Measurements from ENCODE around the gene C19orf25.

C19orf25 gene

GRCh38 chr19:1459479-1459878 is 19.5 kb downstream of the C19orf25 start:
- Histone ChIP-seq H3K27ac (replicated peaks) (no peak overlapping the region), H3K27me3 (ENCODE audit: insufficient read depth, poor library complexity, severe bottlenecking) (peaks cover 33% of the 10 kb centered on the region), H3K4me3 (replicated peaks; ENCODE audit: insufficient read depth, low read length) (no peak overlapping the region)
- no peak for DNase-seq (ENCODE audit: low read depth in 1 of 2, low spot score in 1 of 2)
- TF ChIP-seq SPI1 (IDR thresholded peaks at IDR 0.05; ENCODE audit: borderline replicate concordance, low read depth) (peak; percentile 27; the same call in 1 of the 2 replicates), POLR2AphosphoS5 (IDR thresholded peaks at IDR 0.05; ENCODE audit: low read depth) (no peak)

GRCh38 chr19:1457892-1458291 is 21.1 kb downstream of the C19orf25 start:
- peaks cover 46% of the 10 kb centered on the region for H3K27me3 ChIP-seq (ENCODE audit: insufficient read depth, poor library complexity, severe bottlenecking)
- H3K27ac ChIP-seq (replicated peaks) = no peak overlapping the region
- no peak for DNase-seq (ENCODE audit: low read depth in 1 of 2, low spot score in 1 of 2)
- no peak overlapping the region for H3K4me3 ChIP-seq (replicated peaks; ENCODE audit: insufficient read depth, low read length)
- TF ChIP-seq SPI1 (IDR thresholded peaks at IDR 0.05; ENCODE audit: borderline replicate concordance, low read depth) (no peak), POLR2AphosphoS5 (IDR thresholded peaks at IDR 0.05; ENCODE audit: low read depth) (no peak), CTCF (IDR thresholded peaks at IDR 0.05; ENCODE audit: insufficient read depth, low read length) (no peak)

GRCh38 chr19:1457031-1457739 is 21.8 kb downstream of the C19orf25 start:
- Histone ChIP-seq H3K27ac (replicated peaks) (no peak overlapping the region), H3K4me3 (replicated peaks; ENCODE audit: insufficient read depth, low read length) (no peak overlapping the region), H3K27me3 (ENCODE audit: insufficient read depth, poor library complexity, severe bottlenecking) (peaks cover 53% of the 10 kb centered on the region)
- TF ChIP-seq SPI1 (IDR thresholded peaks at IDR 0.05; ENCODE audit: borderline replicate concordance, low read depth) (no peak), REST (IDR thresholded peaks at IDR 0.05; ENCODE audit: insufficient replicate concordance, low read depth) (no peak), GABPA (IDR thresholded peaks at IDR 0.05; ENCODE audit: low read depth) (no peak), CTCF (IDR thresholded peaks at IDR 0.05; ENCODE audit: insufficient read depth, low read length) (no peak), POLR2AphosphoS5 (IDR thresholded peaks at IDR 0.05; ENCODE audit: low read depth) (no peak)
- no peak for DNase-seq (ENCODE audit: low read depth in 1 of 2, low spot score in 1 of 2)

GRCh38 chr19:1456121-1456900 is 22.7 kb downstream of the C19orf25 start:
- Histone ChIP-seq H3K4me3 (replicated peaks; ENCODE audit: insufficient read depth, low read length) (no peak overlapping the region), H3K27me3 (ENCODE audit: insufficient read depth, poor library complexity, severe bottlenecking) (peaks cover 62% of the 10 kb centered on the region), H3K27ac (replicated peaks) (no peak overlapping the region)
- TF ChIP-seq REST (IDR thresholded peaks at IDR 0.05; ENCODE audit: insufficient replicate concordance, low read depth) = no peak
- no peak for TF ChIP-seq SPI1 (IDR thresholded peaks at IDR 0.05; ENCODE audit: borderline replicate concordance, low read depth)
- TF ChIP-seq CTCF (IDR thresholded peaks at IDR 0.05; ENCODE audit: insufficient read depth, low read length) = no peak
- TF ChIP-seq POLR2AphosphoS5 (IDR thresholded peaks at IDR 0.05; ENCODE audit: low read depth) = no peak
- no peak for DNase-seq (ENCODE audit: low read depth in 1 of 2, low spot score in 1 of 2)
